Neural progenitor cell (in vitro differentiated cells): ENCODE measurements around the gene NTN5. TPM values are rescaled to one million over a fixed set of nuclear protein-coding genes. Genes with fewer than 3 reads are reported as not detected.

Source experiments
- DNase-seq: peaks from one replicate; pipeline ENCODE4 v3.0.0-alpha.2; 2016; ENCODE audit warnings: low spot score
- H2AFZ ChIP-seq: fragments of 200-600 bp; sonication (generic); replicated peaks from 2 replicates; pipeline ENCODE4 v1.6.1; 2016; ENCODE audit warnings: antibody characterized with exemption
- H3F3A ChIP-seq: fragments of 200-600 bp; sonication (generic); 2 replicates; pipeline ENCODE4 v1.6.1; 2016; ENCODE audit warnings: antibody characterized with exemption, low read depth
- H3K27ac ChIP-seq: fragments of 200-600 bp; sonication (generic); 2 replicates; pipeline ENCODE4 v1.5.1; 2016; ENCODE audit warnings: mild to moderate bottlenecking
- H3K27me3 ChIP-seq: fragments of 200-600 bp; sonication (generic); 2 replicates; pipeline ENCODE4 v1.6.1; 2016; ENCODE audit warnings: mild to moderate bottlenecking, moderate library complexity
- H3K36me3 ChIP-seq: fragments of 200-600 bp; sonication (generic); 2 replicates; pipeline ENCODE4 v1.5.1; 2016
- H3K4me1 ChIP-seq: fragments of 200-600 bp; sonication (generic); 2 replicates; pipeline ENCODE4 v1.6.1; 2016; ENCODE audit warnings: mixed run types
- H3K4me2 ChIP-seq: fragments of 200-600 bp; sonication (generic); 2 replicates; pipeline ENCODE4 v1.6.1; 2016
- H3K4me3 ChIP-seq: fragments of 200-600 bp; sonication (generic); 2 replicates; pipeline ENCODE4 v1.5.1; 2016
- H3K79me2 ChIP-seq: fragments of 200-600 bp; sonication (generic); 2 replicates; pipeline ENCODE4 v1.6.1; 2016; ENCODE audit warnings: low read depth
- H3K9ac ChIP-seq: fragments of 200-600 bp; sonication (generic); 2 replicates; pipeline ENCODE4 v1.6.1; 2016
- H3K9me3 ChIP-seq: fragments of 200-600 bp; sonication (generic); 2 replicates; pipeline ENCODE4 v1.5.1; 2016; ENCODE audit warnings: low read depth
- H4K20me1 ChIP-seq: fragments of 200-600 bp; sonication (generic); 2 replicates; pipeline ENCODE4 v1.6.1; 2016; ENCODE audit warnings: low read depth
- H3K27ac Mint-ChIP-seq: 3 replicates; pipeline ENCODE4 v1.8.0; 2021; ENCODE audit warnings: mixed read lengths
- H3K27me3 Mint-ChIP-seq: 2 replicates; pipeline ENCODE4 v1.8.0; 2022; ENCODE audit warnings: low read depth, mild to moderate bottlenecking, inconsistent platforms, moderate library complexity, mixed read lengths; ENCODE audit not compliant: insufficient read depth
- H3K36me3 Mint-ChIP-seq: 3 replicates; pipeline ENCODE4 v1.8.0; 2021; ENCODE audit warnings: mixed read lengths
- H3K4me1 Mint-ChIP-seq: 3 replicates; pipeline ENCODE4 v1.8.0; 2021; ENCODE audit warnings: mixed read lengths
- H3K4me3 Mint-ChIP-seq: 3 replicates; pipeline ENCODE4 v1.8.0; 2021; ENCODE audit warnings: mild to moderate bottlenecking, moderate library complexity, mixed read lengths
- H3K9me3 Mint-ChIP-seq: 3 replicates; pipeline ENCODE4 v1.8.0; 2020; ENCODE audit warnings: mixed read lengths
- CTCF ChIP-seq: fragments of 200-600 bp; sonication (generic); IDR thresholded peaks from 2 replicates; pipeline ENCODE4 v1.5.1; 2017; ENCODE audit warnings: antibody characterized with exemption, mild to moderate bottlenecking
- EZH2 ChIP-seq: fragments of 200-600 bp; sonication (generic); IDR thresholded peaks from 2 replicates; pipeline ENCODE4 v1.6.1; 2017; ENCODE audit warnings: antibody characterized with exemption, mild to moderate bottlenecking, moderate library complexity
- EZH2phosphoT487 ChIP-seq: fragments of 200-600 bp; sonication (generic); IDR thresholded peaks from 2 replicates; pipeline ENCODE4 v1.6.1; 2017; ENCODE audit warnings: antibody characterized with exemption
- total RNA-seq: library from RNA; depleted of rRNA; stranded (reverse); fragments of >200 nt; gene quantifications from 2 replicates; pipeline ENCODE4 v1.2.3, GENCODE V29; 2015; ENCODE audit warnings: low replicate concordance

The NTN5 gene
- total RNA-seq, 1 donor from 2014 or later, result not detected

- no peaks in the 10 kb centered on the region for H3K79me2 ChIP-seq
- Mint-ChIP-seq H3K4me3 (peak overlapping the region; percentile 48), H3K36me3 (no peaks in the 10 kb centered on the region), H3K27ac (no peak overlapping the region), H3K4me1 (peaks cover 35% of the 10 kb centered on the region), H3K9me3 (peaks cover 6% of the 10 kb centered on the region), H3K27me3 (peaks cover 8% of the 10 kb centered on the region)
- H3K27me3 ChIP-seq, result peaks cover 16% of the 10 kb centered on the region
- H3K27ac ChIP-seq, result no peak overlapping the region
- no peaks in the 10 kb centered on the region for H3K36me3 ChIP-seq
- H3K9ac ChIP-seq, result no peak overlapping the region
- TF ChIP-seq EZH2phosphoT487, result no peak
- no peak for TF ChIP-seq CTCF
- no peak for TF ChIP-seq EZH2
- H3K4me2 ChIP-seq, result peak overlapping the region; percentile 34
- H4K20me1 ChIP-seq, result no peaks in the 10 kb centered on the region
- no peaks in the 10 kb centered on the region for H3K9me3 ChIP-seq
- no peak for DNase-seq
- no peak overlapping the region for H3K4me3 ChIP-seq
- peaks cover 9% of the 10 kb centered on the region for H3F3A ChIP-seq
- H3K4me1 ChIP-seq, result peaks cover 25% of the 10 kb centered on the region
- H2AFZ ChIP-seq, result peak overlapping the region; percentile 19
Measured at GRCh38 chr19:48673436-48674100, 751 bp upstream of the NTN5 start.

GRCh38 chr19:48671446-48671995 is 1.3 kb downstream of the NTN5 start:
- TF ChIP-seq EZH2 (no peak), CTCF (no peak), EZH2phosphoT487 (no peak)
- peaks cover 9% of the 10 kb centered on the region for H3F3A ChIP-seq
- Mint-ChIP-seq H3K9me3 (peaks cover 6% of the 10 kb centered on the region), H3K27ac (peak overlapping the region; percentile 78), H3K4me1 (peaks cover 35% of the 10 kb centered on the region), H3K27me3 (peaks cover 8% of the 10 kb centered on the region), H3K4me3 (no peak overlapping the region), H3K36me3 (no peaks in the 10 kb centered on the region)
- no peak overlapping the region for H3K4me3 ChIP-seq
- H3K79me2 ChIP-seq, result no peaks in the 10 kb centered on the region
- no peak overlapping the region for H3K27ac ChIP-seq
- DNase-seq, result no peak
- no peak overlapping the region for H3K4me2 ChIP-seq
- H4K20me1 ChIP-seq, result no peaks in the 10 kb centered on the region
- H3K36me3 ChIP-seq, result no peaks in the 10 kb centered on the region
- H3K27me3 ChIP-seq, result peaks cover 16% of the 10 kb centered on the region
- no peaks in the 10 kb centered on the region for H3K9me3 ChIP-seq
- peaks cover 25% of the 10 kb centered on the region for H3K4me1 ChIP-seq
- no peak overlapping the region for H3K9ac ChIP-seq
- no peak overlapping the region for H2AFZ ChIP-seq

GRCh38 chr19:48670699-48671445 is 1.9 kb downstream of the NTN5 start:
- Histone ChIP-seq H3K27ac (no peak overlapping the region), H3K4me3 (no peak overlapping the region), H3F3A (peaks cover 11% of the 10 kb centered on the region), H3K4me1 (peaks cover 25% of the 10 kb centered on the region), H3K27me3 (peaks cover 16% of the 10 kb centered on the region), H3K9ac (no peak overlapping the region), H3K36me3 (no peaks in the 10 kb centered on the region), H4K20me1 (no peaks in the 10 kb centered on the region), H2AFZ (no peak overlapping the region), H3K4me2 (no peak overlapping the region), H3K9me3 (no peaks in the 10 kb centered on the region), H3K79me2 (no peaks in the 10 kb centered on the region)
- Mint-ChIP-seq H3K36me3 (no peaks in the 10 kb centered on the region), H3K9me3 (peaks cover 6% of the 10 kb centered on the region), H3K4me3 (no peak overlapping the region), H3K27me3 (peaks cover 8% of the 10 kb centered on the region), H3K4me1 (peaks cover 35% of the 10 kb centered on the region), H3K27ac (peak overlapping the region; percentile 78)
- no peak for TF ChIP-seq CTCF
- no peak for TF ChIP-seq EZH2phosphoT487
- no peak for TF ChIP-seq EZH2
- DNase-seq, result no peak
